Tibial nerve (tissue), 4 donors: ENCODE results near the gene MKLN1.

Experiments
- CTCF ChIP-seq, 5 experiments: fragments of 200-600 bp in 3 of 5; fragments of 450-650 bp in 2 of 5; sonication (generic) in 3 of 5; IDR thresholded peaks; one replicate each; pipeline ENCODE4 v1.5.1; 2016 to 2019; ENCODE audit warnings: antibody characterized with exemption in 5 of 5, mild to moderate bottlenecking in 3 of 5, moderate library complexity in 2 of 5
- EP300 ChIP-seq, 2 donors: sonication (generic); formaldehyde crosslinking; IDR thresholded peaks; one replicate each; pipeline ENCODE4 v1.6.1; 2017; ENCODE audit warnings: antibody characterized with exemption in 2 of 2, mild to moderate bottlenecking in 1 of 2
- POLR2A ChIP-seq, 2 donors: fragments of 450-650 bp; IDR thresholded peaks; one replicate each; pipeline ENCODE4 v1.6.1; 2017; ENCODE audit warnings: antibody characterized with exemption in 2 of 2, mild to moderate bottlenecking in 2 of 2, moderate library complexity in 2 of 2

GRCh38 chr7:131431289-131431688 lies 103.6 kb downstream of the MKLN1 start:
- TF ChIP-seq POLR2A (IDR thresholded peaks at IDR 0.05) (no peak), EP300 (IDR thresholded peaks at IDR 0.05) (peak in 1 of 2 donors; percentile 37), CTCF (IDR thresholded peaks at IDR 0.05) (no peak)
